NCI-H2227 treated with DMSO at 0.1 percent for 48 hours (cell line): ENCODE measurements around the gene SPTBN1.
A peak's percentile ranks its signal among the peaks of the same experiment; 100 is the strongest.

Experiments
- DNase-seq: peaks from one replicate; lab custom pipeline; 2025; lab: John Stamatoyannopoulos, UW

The SPTBN1 gene

DNA sequence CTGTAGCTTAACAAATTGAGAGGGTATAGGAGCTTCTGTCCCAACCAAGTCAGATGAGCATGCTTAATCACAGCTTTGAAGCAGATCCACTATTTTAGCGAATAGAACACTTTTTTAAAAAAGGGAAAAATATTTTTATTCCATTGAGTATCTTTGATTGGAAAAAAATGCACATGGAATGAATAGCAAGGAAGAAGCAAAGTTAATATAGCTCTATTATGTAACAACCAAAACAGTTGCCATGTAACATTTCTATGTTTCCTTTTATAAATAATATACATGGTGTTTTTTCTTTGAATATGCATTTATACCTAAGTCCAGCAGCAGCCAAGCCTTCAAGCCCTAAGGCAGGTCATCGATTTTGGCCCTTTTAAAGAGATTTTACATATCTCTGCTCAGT lies 21.4 kb upstream of the SPTBN1 start:
- DNase-seq, result no peak

DNA sequence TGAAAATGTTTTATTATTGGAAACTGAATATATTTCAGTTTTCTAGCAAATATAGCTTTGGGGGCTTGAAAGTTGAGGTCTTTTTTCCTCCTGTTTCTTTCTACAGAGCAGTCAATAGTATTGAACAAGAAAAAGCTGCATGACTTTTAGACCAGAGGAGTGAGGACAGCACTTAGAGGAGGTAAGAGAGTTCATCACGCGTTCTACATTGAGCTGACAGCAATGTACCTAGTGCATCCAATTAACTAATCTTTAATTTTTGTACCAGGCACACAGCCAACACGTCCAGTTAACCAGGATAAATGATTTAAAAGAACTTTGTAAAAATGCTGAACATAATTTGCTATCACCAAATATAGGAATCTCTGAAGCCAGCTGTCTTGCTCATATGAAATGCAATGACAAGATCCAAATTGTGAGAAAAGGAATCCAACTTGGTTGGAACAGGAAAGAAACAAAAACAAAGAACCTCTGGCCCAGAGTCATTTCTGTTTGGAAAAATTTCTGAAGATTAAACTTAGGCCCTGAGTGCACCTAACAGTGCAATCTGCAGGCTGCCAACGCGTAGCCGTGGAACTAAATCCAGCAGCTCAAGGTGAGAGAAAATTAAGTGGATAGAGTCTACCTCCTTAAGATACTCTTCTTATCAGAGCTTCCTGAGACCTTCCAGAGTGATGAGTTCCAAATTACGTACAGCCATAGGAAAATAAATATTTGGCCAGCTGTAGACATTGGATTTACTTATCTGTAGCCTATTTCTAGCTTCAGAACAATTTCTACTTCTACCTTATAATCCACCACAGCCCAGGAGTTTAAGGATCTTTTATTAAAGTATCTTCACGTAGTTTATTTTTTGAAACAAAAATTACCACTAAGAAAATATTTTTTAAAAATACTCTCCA lies 20.6 kb upstream of the SPTBN1 start:
- no peak for DNase-seq

DNA sequence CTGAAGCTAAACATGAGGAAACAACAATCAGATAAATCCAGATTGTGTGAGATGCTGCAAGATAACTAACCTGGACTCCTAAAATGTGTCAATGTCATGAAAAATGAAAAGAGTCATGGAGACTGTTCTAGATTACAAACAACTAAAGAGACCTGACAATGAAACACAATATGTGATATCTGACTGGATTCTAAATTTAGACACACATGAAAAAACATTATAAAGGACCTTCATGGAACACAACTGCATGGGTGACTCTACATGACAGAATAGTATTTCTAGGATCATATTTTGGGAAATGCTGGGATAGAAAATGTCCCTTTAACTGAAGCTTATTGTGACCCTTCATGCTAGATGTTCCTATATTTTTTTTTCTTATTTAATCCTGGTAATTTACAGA lies 18.5 kb upstream of the SPTBN1 start:
- no peak for DNase-seq

DNA sequence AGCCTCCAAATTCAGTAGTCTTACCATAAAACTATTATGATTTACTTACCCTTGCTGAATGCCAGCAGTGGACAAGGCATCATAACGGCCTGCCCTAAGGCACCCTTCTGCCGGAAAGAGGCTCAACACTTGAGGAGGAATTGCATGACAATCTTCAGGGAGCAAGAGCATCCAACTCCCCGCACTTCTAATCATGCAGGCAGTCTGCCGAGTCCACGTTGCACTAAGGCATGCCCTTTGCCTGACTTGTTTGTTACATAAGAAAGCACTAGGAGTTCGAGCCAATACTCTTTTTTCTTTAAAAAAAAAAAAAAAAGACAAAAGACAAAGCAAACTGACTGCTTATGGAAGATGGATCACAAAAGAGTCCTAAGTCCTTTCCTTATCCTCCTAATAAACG lies 17.9 kb upstream of the SPTBN1 start:
- DNase-seq, result no peak

DNA sequence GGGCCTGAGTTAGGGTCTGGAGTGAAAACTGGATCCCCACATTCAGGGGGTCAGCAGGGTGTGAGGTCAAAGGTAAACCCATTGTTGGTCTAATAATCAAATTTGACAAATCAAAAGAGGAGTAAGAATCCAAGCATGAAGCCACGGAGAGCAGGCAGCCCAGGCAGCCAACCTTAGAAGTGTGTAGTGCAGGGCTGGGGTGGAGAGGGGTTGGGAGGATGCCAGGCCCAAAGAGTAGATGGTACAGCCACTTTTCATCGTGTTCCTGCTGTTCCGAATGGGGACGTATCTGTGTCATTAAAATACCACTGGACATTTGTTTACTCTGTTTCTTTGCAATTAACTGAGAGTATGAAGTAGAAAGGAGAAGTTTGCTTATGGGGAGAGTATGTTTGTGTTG lies 16.5 kb upstream of the SPTBN1 start:
- no peak for DNase-seq

DNA sequence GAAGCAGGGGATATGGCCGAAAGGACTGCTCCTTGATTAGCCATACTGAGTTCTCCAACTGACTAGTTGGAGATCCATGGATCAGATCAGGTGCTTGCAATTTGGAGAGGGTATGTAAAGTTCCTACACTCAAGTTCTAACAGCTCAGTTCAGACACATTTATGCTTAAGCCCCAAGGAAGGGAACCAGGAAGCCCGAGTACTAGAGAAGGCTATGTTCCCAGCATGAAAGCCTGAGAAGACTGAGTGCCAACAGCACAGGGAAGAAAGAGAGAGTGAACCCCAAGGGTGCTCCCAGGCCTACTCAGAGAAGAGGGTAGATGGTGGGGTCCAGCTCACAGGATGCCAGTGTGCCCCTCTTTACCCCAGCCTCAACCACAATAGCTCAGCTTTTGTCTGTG lies 16.1 kb upstream of the SPTBN1 start:
- DNase-seq, result no peak

DNA sequence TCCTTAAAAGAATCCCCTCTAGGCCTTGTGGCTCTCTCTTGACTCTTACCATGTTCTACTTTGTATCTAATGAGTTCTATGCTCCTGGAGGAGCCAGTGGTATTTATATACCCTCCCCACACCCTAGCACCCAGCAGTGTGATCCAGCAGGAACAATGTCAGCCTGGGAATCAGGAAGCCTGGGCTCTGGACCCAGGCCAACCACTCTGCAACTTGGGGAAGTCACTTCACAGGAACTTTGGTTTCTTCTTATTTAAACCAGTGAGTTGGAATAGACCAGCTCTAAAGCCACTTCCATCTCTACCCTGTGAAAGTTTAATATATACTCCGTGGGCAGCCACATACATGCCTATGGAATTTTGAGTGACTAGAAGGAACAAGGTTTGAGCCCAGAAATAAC lies 11.6 kb upstream of the SPTBN1 start:
- no peak for DNase-seq

DNA sequence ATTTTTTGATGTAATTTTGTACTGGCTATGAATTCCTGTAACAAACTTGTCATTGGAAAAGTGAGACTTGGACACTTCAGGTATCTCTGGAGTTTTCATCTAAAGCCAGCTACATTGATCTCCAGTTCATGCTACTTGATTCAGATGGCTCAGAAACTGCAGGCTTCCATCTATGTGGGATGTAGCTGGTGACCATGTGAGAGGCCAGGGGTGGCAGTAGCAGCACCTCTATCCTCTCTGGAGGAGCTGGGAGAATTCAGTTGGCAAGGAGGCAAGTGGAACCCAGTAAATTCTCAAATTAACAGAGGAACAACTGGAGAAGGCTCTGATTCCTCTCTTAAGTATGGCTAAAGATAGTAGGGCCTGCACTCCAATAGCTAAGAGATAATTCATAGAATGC lies 10.0 kb upstream of the SPTBN1 start:
- DNase-seq, result no peak

DNA sequence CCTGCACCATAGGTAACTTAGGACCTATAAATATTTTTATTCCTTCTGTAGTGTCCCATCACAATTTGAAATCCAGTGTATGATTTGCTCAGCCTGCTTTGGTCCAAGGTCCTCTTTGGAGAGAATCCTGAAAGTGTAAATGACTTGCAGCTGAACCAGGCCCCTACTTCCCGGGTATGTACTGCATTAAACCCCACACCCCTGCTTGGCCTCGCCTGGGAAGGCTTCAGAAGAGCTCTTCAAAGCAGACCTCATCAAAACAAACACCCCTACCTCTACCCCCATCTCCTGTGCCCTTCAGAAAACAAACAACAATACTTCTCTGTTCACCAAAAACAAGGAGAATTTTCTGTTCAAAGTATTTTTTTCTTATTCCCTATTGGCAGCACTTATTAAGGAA lies 9.5 kb upstream of the SPTBN1 start:
- DNase-seq, result no peak

DNA sequence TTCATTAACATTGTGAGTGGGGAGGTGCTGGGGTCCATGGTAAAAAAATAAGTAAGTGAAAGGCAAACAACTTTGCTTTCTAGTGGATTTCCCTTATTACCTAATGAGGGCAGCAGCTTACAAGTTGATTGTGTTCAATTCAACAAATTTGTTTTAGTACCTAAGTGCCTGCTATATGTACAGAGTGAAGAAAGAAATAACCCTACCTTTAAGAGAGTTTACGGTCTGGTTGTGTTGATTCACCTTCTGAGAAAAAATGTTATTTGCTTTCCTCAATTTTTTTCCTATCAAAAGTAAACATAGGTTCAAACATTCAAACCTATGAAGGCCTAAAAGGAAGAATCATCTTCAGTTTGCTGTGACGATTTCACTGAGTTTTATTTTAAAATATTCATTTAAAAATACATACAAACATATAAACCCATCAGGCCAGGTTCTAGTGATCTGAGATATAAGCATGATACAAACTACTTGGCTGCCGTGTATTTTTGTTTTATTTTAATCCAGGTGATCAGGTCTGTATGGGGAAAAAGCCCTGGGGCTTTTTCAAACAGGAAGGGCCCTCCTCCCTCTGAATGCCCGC lies 1.5 kb upstream of the SPTBN1 start:
- no peak for DNase-seq

DNA sequence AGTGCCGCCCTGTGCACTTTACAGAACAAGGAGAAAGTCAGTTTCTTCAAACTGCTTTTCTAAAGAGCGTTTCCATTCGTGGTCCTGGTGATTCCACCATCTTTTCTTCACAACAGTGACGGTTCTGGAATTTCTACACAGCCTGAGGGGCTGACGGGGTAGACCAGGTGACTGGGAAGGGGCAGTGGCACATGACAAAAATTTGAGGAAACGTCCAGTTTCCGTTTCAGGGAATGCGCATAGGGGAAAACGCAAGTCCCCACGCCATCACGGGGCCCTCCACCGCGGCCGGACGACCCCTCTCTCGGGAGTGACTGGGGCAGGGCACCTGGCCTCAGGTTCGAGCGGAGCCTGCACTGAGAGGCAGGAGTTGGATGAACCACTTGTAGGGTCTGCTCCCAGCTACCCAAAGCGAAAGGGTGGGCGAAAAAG lies 980 bp upstream of the SPTBN1 start:
- peak; percentile 66 for DNase-seq

DNA sequence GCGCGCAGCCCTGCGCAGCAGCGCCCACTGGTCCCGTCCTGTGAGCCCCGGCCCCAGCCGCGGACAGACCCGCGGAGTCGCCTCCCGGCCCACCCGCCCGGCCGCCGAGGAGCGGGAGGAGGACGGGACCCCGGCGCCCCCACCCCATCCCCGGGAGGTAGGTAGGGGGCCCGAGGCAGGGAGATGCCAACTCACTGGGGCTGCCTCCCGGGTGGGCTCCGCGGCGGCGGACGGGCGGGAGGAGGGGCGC lies 160 bp downstream of the SPTBN1 start:
- no peak for DNase-seq

DNA sequence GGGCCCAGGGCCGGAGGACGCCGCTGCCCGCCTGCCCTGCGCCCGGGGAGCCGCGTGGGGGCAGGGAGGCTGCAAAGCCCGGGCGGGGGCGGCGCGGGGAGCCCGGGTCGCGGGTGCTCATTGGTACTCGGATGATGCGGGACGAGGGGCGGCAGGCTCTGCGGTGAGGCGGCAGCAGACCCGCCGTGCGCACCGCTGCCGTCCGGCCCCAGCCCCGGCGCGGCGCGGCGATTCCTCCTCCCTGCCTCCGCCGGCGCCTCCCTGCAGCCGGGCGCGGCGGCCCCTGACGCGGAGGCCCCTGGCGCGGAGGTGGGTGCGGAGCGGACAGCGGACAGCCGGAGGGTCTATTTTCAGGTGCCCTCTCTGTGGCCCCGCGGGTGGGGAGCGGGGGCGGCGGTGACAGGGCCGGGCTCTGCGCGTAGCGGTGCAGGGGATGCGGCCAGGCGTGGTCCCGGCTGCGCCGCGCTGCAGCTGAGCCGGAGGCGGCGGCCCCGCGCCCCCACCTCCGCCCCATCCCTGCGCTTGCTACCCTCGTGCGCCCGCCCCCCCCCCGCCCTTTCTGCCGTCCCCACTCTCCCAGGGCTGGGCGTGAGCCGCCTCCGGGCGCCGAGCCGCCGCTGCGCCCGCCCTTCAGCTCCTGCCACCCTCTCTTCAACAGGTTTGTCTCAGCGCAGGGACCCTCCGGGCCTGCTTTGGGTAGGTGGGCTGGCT lies 640 bp downstream of the SPTBN1 start:
- DNase-seq, result peak; percentile 74

DNA sequence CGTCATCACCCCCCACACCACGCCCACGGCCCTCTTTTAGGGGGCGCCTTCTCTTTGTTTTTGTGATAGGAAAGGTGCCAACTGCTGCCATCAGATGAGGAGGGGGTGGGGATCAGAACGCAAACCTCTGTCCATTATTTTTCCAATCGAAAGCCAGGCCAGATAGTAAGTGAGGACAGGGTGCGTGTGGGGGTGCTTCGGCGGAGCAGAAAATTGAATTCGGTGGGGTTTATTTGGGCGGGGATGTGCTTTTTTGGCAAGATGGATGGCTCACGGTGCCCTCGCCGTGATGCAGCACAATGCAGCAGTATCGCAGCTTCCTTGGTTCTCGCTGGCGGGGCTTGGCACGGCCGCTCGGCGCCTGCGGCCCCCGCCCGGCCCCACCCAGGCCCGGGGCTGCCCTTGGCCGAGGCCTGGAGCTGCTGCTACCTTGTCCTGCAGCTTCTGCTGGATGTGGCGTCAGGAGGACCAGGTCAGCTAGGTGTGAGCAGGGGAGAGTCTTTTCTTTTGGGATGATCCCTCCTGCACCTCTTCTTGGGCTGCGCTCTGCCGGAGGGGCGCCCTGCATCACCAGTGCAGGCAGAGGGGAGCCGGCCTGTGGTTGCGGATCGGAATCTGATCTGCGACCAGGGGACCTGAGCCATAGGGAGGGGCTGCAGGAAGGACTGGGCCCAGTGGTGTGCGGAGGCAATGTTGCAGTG lies 1.3 kb downstream of the SPTBN1 start:
- peak; percentile 62 for DNase-seq

DNA sequence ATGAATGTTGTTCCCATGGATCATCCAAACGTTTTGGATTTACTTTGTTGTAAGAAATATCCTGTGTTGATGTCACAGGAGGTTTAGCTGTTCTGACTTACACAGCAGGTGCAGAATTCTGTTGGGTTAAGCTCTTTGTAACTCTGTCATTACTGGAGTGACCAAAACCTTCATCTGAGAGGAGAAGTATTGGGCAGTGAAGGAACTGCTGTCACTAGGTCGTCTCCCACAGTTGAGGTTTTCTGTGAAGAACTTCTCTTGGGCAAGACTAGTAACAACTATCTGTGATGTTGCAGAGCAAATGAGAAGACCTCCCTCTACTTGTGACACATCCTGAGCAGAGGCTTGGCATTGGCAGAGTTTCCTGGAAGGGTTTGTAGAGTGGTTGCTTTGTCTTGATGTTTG lies 2.9 kb downstream of the SPTBN1 start:
- peak; percentile 15 for DNase-seq

DNA sequence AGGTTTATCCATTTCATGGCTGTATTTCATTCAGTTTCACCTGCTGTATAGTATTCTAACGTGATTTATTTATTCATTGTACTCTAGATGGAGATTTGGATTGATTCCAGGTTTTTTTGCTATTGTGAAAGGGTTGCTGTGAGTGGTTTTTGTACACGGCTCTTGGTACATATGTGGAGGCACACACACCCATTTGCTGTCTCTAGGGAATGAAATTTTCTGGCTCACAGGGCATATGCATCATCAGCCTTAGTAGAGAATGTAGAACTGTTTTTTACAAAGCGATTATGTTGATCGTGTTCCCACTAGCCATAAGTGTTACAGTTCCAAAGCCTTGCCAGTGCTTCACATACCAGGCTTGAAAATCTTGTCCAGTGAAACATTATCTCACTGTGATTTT lies 5.1 kb downstream of the SPTBN1 start:
- DNase-seq, result no peak

DNA sequence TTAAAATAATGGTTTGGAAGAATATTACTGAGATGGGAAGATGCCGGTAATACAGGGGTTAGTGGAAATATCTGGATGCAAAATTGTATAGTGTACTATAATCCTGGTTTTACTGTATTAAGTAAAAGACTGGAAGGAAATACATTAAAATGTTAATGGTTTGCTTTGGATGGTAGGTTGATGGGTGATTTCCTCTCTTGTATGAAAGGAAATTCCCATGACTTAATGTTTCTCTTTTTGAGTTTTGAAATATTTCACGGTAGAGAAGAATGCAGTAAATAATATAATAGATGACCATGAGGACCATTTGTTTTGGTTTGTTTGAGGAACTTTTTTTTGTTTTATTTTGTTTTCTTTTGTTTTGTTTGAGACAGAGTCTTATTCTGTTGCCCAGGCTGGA lies 8.2 kb downstream of the SPTBN1 start:
- no peak for DNase-seq

DNA sequence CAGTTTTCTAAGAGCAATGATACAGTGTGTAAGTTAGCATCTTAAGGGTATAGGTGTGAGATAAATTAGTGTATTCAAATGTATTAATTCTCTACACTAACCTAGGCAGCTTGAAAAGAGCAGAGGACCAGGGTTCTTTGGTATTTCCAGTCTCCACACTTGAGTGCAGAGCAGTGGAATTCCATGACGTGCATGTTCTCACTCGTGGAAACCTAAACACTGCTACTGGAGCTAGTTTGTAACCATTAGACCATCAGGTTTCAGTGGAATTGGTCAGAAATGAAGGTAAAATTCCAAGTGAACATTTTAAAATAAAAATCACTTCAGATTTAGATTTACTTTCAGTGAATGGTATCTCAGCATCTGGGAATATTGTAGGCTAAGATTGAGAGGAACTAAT lies 9.0 kb downstream of the SPTBN1 start:
- DNase-seq, result no peak

DNA sequence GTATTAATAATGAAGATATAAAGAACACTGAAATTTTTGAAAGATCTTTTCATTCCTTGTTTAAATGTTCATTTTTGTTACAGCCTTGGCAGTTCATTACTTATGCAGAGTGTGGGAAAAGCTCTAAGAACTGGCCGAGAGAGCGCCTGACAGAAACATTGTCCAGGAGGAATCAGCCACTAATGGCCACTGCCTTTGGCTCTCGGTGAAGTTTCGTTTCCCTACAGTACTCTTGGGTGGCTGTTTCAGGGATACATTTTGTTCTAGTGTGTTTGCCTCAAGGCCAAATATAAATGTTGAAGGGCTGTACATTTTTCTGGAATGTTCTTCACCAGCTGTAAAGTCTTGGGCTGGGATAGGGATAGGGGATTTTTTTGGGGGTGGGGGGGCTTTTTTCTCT lies 10.7 kb downstream of the SPTBN1 start:
- no peak for DNase-seq

DNA sequence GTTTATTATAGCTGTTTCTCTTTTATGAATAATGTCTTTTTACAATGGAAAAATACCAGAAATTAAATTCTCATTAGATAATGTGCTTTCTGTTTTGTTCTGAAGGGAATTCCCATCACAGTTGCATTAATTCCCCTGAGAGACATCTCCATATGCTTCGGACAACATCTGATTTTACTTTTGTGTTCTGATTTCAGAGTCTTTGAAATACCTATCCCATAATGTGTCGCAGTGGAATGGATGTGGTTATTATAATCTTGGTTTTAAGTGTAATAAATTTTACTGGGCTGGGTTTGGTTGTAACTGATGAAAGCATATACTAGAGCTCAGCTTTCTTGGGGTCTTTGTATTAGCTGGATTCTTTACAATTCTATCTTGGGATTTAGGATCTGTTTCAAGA lies 12.5 kb downstream of the SPTBN1 start:
- no peak for DNase-seq

DNA sequence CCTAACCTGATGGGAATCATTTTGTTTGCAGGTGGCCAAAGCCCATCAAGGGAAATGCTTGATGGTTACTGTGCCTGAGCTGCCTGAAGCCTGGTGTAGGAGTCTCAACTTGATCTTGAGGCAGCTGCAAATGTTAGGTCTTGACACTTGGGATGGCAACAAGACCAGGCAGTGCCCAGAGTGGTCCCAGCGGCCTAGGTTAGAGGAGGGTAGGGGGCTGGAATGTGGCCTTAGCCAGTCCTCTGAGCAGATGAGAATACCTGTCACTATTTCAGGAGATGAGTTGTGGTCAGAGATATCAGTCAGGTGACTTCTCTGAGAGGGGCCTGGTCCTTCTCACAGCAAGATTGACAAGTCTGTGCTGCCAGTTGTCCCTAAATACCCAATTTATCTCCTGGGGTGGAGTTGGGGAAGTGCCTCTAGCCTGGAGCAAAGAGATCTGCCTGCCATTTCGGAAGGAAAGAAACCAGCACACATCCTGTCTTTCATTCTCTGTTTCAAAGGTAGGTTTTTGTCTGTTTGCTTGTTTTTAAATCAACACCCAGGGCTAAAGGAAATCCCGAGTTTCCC lies 13.4 kb downstream of the SPTBN1 start:
- DNase-seq, result no peak

DNA sequence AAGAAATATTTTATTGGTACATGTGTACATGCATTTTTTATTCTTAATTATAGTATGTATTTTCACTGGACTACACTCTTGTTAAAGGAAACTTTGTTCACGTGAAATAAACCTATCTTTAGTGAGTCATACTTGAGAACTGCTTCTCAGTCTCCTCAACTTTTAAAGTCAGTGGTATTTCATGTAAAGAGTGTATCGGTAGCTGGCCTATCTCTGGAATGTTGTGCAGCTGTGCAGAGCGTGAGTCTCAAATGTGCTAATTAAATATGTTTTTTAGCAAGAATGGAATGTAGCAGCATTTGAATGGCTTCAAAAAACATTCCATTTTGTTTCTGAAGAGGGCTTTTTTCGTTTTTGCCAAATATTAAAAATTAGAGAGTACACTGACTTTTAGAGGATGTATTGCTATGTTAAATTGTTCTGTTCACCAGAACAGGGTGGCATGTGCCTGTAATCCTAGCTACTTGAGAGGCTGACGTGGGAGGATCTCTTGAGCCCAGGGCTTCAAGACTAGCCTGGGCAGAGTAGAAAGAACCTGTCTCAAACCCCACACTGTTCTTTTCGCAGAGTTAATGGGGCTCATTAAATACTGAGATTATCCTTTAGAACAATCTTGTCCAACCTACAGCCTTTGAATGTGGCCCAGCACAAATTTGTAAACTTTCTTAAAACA lies 14.3 kb downstream of the SPTBN1 start:
- DNase-seq, result no peak
